Renal pelvis (tissue), 4 donors: ENCODE data around the gene ME2. TPM values are rescaled to one million over a fixed set of nuclear protein-coding genes. Genes with fewer than 3 reads are reported as not detected.
"Not testable (repeated sequence)": the region's sequence is repeated elsewhere in the genome, so short reads cannot be mapped to it uniquely, and the experiment has no call there.

Experiments used
- DNase-seq: peaks from one replicate; pipeline ENCODE4 v3.0.0-alpha.2; 2013
- polyA plus RNA-seq, 3 donors: library from polyadenylated mRNA; unstranded; fragments of 120-200 nt; gene quantifications; one replicate each; pipeline ENCODE4 v1.2.1, GENCODE V29; 2013; ENCODE audit not compliant: insufficient read length in 3 of 3

The ME2 gene
- polyA plus RNA-seq, 3 donors = 30.8 to 36.5 (median 32.1) TPM

GRCh38 chr18:50969448-50969847 is 90.5 kb downstream of the ME2 start:
- no peak for DNase-seq

DNA sequence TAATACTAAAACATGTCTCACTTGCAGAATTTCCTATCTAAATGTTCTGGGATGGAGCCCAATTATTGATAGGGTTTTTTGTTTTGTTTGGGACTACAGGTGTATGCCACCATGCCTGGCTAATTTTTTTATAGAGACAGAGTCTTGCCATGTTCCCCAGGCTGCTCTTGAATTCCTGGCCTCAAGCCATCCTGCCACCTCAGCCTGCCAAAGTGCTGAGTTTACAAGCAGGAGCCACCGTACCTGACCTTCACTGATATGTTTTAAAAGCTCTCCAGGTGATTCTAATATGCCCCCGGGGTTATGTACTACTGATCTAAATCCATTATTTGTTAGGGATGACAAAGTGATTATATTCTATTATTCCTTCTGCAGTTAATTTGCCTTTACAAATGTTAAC is 91.1 kb downstream of the ME2 start:
- no peak for DNase-seq

DNA sequence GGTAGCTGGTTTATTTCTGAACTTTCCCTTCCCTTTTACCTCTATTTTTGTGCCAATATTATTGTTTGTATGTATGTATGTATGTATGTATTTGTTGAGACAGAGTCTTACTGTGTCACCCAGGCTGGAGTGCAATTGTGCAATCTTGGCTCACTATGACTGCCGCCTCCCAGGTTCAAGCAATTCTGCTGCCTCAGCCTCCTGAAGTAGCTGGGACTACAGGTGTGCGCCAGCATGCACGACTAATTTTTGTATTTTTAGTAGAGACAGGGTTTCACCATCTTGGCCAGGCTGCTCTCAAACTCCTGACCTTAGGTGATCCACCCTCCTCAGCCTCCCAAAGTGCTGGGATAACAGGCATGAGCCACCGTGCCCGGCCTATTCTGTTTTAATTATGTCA is 93.5 kb downstream of the ME2 start:
- DNase-seq = not testable (repeated sequence)

DNA sequence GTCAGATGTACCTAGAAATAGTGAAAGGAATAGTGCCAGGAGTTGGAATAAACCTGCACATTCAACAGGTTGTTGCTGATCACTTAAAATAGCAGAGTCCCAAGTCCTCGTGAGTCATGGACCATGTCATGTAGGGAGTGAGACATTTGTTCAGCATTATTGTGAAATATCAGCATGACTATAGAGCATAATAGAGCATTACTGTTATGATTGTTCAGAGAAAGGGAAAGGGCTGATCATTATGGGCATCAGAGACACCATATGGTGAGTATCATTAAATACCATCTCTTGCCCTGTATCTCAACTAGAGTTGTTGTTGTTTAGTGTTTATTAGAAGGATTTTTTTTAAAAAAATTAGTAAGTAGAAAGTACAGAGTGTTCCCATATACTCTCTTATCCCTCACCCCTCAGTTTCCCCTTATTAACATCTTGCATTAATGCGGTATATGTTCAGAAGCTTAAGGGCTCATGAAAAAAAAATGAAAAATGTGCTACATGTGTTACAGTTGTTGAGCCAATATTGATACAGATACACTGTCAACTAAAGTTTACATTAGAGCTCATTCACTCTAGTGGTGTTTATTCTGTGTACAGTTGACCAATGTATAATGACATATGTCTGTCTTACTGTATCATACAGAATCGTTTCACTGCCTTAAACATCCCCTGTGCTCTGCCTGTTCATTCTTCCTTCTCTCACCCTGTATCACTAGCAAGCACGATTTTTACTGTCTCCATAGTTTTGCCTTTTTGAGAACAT is 94.6 kb downstream of the ME2 start:
- no peak for DNase-seq

GRCh38 chr18:50977037-50977760 is 98.3 kb downstream of the ME2 start:
- DNase-seq = no peak

DNA sequence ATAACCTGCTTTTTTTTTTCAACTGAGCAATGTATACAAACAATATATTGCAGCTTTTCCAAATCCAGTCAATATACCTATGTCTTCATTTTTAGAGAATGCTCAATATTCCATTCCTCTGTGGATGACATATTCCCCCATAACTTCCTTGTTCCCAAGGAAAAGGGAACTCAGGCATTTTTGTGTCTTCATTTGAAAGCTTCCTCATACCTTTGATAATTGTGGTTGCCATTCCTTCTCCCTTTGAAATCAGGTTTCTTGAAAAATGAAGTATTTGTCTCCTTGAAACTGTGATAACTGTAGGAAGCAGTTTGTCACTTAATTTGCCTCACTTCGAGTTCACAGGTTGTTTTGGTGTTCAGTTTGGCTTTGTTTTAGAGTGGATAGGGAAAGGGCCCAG is 102.5 kb downstream of the ME2 start:
- no peak for DNase-seq

DNA sequence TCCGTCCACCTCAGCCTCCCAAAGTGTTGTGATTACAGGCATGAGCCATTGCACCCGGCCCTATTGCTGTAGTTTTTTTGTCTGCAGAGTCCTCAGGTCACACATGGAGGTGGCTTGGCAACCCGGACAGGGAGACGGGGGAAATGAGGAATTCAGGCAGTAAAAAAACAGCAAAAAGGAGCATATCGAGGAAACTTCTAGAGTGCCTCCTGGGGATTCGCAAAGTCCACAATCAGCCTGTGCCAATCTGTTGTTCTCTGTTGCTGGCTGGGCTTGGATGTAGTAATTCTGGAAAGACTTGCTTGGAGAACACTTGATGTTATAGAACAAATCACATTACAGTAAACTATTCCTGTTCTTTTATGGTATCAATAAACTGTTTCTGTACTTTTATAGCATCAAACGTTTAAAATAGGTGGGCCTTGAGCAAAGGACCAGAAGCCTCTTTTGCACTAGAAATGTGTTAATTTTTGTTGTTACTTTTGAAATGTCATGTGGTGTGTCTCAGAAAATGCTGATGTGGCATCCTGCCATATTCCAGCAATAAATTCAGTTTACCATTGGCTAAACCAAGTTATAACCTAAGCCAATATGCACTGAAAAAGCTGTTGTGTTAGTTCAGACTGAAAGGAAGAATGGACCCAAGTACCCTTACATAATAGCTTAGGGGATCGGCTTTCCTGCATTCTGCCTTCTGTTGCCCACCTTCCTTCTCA is 103.3 kb downstream of the ME2 start:
- no peak for DNase-seq

DNA sequence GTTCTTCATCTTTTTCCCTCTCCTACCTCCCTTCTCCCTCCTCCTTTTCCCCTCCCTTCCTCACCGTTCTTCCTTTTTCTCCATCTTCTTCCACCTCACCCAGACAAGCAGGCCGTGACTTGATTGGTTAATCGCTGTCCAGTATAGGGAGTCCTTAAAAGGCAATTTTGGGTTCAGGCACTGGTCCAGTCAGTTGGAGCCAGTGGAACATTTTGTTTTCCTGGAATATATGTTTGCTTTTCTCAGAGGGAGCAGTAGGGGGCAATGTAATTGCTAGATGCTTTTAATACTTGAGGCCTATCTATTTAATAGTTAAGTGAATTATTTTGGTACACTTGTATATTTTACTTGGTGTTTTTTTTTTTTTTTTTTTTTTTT is 103.9 kb downstream of the ME2 start:
- no peak for DNase-seq

DNA sequence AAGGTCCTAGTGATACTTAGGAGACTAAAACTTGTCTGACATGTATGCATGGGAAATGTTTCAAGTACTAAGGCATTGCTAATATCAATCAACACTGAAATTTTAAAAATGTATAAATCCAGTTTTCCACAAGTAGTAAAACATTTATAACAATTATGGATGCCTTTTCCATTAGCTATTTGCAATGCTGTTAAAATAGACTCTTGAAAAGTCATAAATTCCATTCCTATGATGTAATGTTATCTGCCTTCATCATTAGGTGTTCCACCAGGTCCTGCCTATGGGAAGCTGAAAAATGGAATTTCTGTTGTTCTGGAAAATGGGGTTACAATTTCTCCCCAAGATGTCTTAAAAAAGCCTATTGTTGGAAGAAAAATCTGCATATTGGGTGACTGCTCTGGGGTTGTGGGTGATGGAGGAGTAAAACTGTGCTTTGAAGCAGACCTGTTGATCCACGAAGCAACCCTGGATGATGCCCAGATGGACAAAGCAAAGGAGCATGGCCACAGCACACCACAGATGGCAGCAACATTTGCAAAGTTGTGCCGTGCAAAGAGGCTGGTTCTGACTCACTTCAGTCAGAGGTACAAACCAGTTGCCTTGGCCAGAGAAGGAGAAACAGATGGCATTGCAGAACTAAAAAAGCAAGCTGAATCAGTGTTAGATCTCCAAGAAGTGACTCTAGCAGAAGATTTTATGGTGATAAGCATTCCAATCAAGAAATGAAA is 107.6 kb downstream of the ME2 start:
- no peak for DNase-seq

GRCh38 chr18:50987261-50987660 is 108.3 kb downstream of the ME2 start:
- no peak for DNase-seq

- DNase-seq = no peak
Measured at GRCh38 chr18:50989711-50990110, 110.8 kb downstream of the ME2 start.

DNA sequence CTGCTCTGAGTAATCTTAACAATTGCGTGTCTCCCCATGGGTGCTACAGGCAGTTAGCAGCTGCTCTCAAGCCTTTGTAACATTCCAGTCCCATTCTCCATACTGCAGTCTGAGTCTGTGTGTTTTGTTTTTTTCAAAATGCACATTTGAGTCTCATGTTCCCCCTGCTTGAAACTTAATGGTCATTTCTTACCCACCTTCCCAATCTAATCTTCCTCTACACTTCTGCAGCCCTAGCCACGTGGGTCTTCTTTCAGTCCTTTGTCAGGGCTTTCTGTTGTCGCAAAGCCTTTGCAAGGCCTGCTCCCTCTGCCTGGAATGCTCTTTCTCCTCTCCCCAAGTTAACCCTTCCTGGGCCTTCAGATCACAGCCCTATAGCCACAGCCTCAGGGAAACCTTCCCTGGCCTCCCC is 113.4 kb downstream of the ME2 start:
- no peak for DNase-seq

DNA sequence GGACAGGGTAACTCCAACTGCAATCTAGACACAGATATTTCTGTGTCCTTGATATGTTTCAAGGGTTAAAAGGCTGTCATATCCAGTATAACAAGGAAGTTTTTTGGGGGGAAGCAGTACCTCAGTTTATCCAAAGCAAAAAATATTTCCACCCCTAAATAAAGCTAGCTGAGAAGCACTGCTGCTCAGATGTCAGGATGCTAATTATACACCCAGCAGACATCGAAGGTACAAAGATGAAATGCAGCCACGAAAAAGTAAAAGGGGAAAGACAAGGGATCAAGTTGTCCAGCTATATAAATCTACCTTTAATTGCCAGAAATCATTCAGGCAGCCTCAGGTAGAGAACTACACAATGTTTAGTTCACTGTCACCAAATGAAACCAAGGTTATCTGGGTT is 115.1 kb downstream of the ME2 start:
- DNase-seq = no peak

DNA sequence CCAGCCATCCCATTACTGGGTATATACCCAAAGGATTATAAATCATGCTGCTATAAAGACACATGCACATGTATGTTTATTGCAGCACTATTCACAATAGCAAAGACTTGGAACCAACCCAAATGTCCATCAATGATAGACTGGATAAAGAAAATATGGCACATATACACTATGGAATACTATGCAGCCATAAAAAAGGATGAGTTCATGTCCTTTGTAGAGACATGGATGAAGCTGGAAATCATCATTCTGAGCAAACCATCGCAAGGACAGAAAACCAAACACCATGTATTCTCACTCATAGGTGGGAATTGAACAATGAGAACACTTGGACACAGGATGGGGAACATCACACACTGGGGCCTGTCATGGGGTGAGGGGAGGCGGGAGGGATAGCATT is 124.3 kb downstream of the ME2 start:
- DNase-seq = not testable (repeated sequence)

Other genes with a start within 250 kb of the ME2 start
- 1 to 10 TPM; 2.9 to 3.1 (median 2.9) TPM for gene MRO, start 59.1 kb upstream of the ME2 start, polyA plus RNA-seq
- 10 to 100 TPM; 14.2 to 18.0 (median 16.7) TPM for gene ELAC1, start 88.9 kb downstream of the ME2 start, polyA plus RNA-seq
- 100 to 1,000 TPM; 151 to 170 (median 165) TPM for gene SMAD4, start 151.1 kb downstream of the ME2 start, polyA plus RNA-seq